HCT116 (cell line): ENCODE measurements around the gene ZDBF2. TPM values are rescaled to one million over a fixed set of nuclear protein-coding genes. Genes with fewer than 3 reads are reported as not detected.

Experiments used
- ATAC-seq: fragments of 200-7000 bp; cut with Tn5 transposase; 2 replicates; pipeline ENCODE4 v1.9.1; 2020; ENCODE audit warnings: mild to moderate bottlenecking, moderate library complexity
- BruUV-seq: library from RNA; stranded (reverse); fragments of 400-500 nt; replicated peaks from 2 replicates; lab custom pipeline; 2021; lab: Mats Ljungman, UMichigan
- CTCF ChIA-PET: fragments of 300-600 bp; sonication (Branson Sonifier 250); formaldehyde crosslinking; loops from one replicate; lab custom pipeline; 2021; ENCODE audit warnings: antibody characterized with exemption; lab: Charles Lee
- POLR2A ChIA-PET: fragments of 300-600, 350-600 bp; sonication (Branson Sonifier 250); formaldehyde crosslinking; loops from one replicate; lab custom pipeline; 2021; ENCODE audit warnings: antibody characterized with exemption; lab: Charles Lee
- RAD21 ChIA-PET, 2 experiments: fragments of 300-600 bp; sonication (Branson Sonifier 250); formaldehyde crosslinking; loops; one replicate each; lab custom pipeline; 2023; ENCODE audit warnings: low total read pairs in 2 of 2; ENCODE audit not compliant: uncharacterized antibody in 2 of 2, unreplicated experiment in 2 of 2, low non-redundant PET in 1 of 2; lab: Charles Lee
- DNase-seq: peaks from one replicate; pipeline ENCODE4 v3.0.0-alpha.2; 2010; ENCODE audit warnings: low read depth, low spot score
- H2AFZ ChIP-seq: fragments of 200-600 bp; shearing (Covaris generic), sonication (generic); 2 replicates; pipeline ENCODE4 v1.6.1; 2017; ENCODE audit warnings: low read depth, mixed run types, mixed read lengths, antibody characterized with exemption, low read length; ENCODE audit not compliant: poor library complexity, severe bottlenecking
- H3K27ac ChIP-seq: 2 replicates; pipeline ENCODE4 v1.5.1; 2012; ENCODE audit warnings: low read depth, low read length
- H3K27me3 ChIP-seq: fragments of 200-600 bp; sonication (generic); 2 replicates; pipeline ENCODE4 v1.6.1; 2016; ENCODE audit warnings: mixed run types, low read length, mixed read lengths; ENCODE audit not compliant: insufficient read depth
- H3K36me3 ChIP-seq, 2 experiments: fragments of 200-500 bp in 1 of 2; fragments of 200-600 bp in 1 of 2; sonication (Bioruptor generic) in 1 of 2; sonication (generic) in 1 of 2; 2 replicates each; pipeline versions ENCODE4 v1.5.1 to v1.6.1; 2014 to 2016; ENCODE audit warnings: low read length in 2 of 2, inconsistent platforms in 1 of 2, mixed read lengths in 1 of 2, mixed run types in 1 of 2; ENCODE audit not compliant: insufficient read depth in 2 of 2, control insufficient read depth in 1 of 2
- H3K4me1 ChIP-seq, 2 experiments: fragments of 200-600 bp in 1 of 2; sonication (generic) in 1 of 2; 2 replicates each; pipeline versions ENCODE4 v1.5.1 to v1.6.1; 2012 to 2017; ENCODE audit warnings: low read length in 2 of 2, inconsistent platforms in 1 of 2, mild to moderate bottlenecking in 1 of 2, mixed read lengths in 1 of 2, mixed run types in 1 of 2, moderate library complexity in 1 of 2; ENCODE audit not compliant: insufficient read depth in 2 of 2, control insufficient read depth in 1 of 2
- H3K4me2 ChIP-seq: fragments of 200-600 bp; sonication (generic); 2 replicates; pipeline ENCODE4 v1.6.1; 2017; ENCODE audit warnings: mixed run types, low read length, mixed read lengths
- H3K4me3 ChIP-seq, 2 experiments: fragments of 200-600 bp in 1 of 2; sonication (generic) in 1 of 2; replicated peaks in 1 of 2; 2 replicates each; pipeline ENCODE4 v1.5.1; 2011 to 2016; ENCODE audit warnings: low read length in 2 of 2, control low read depth in 1 of 2, low read depth in 1 of 2, mild to moderate bottlenecking in 1 of 2, mixed read lengths in 1 of 2, mixed run types in 1 of 2
- H3K79me2 ChIP-seq: fragments of 200-600 bp; sonication (generic); 2 replicates; pipeline ENCODE4 v1.6.1; 2017; ENCODE audit warnings: mild to moderate bottlenecking, mixed run types, low read length, moderate library complexity, mixed read lengths; ENCODE audit not compliant: insufficient read depth
- H3K9ac ChIP-seq: fragments of 200-600 bp; sonication (generic); 2 replicates; pipeline ENCODE4 v1.6.1; 2016; ENCODE audit warnings: low read length, mixed read lengths
- H3K9me2 ChIP-seq: fragments of 200-600 bp; sonication (generic), shearing (Covaris generic); 2 replicates; pipeline ENCODE4 v1.6.1; 2017; ENCODE audit warnings: mixed run types, mild to moderate bottlenecking, moderate library complexity; ENCODE audit not compliant: insufficient read depth
- H3K9me3 ChIP-seq, 2 experiments: fragments of 200-500 bp in 1 of 2; fragments of 200-600 bp in 1 of 2; sonication (Bioruptor generic) in 1 of 2; sonication (generic) in 1 of 2; 2 replicates each; pipeline ENCODE4 v1.6.1; 2014 to 2017; ENCODE audit warnings: low read length in 2 of 2, mixed read lengths in 2 of 2, inconsistent platforms in 1 of 2, low read depth in 1 of 2, mild to moderate bottlenecking in 1 of 2, mixed run types in 1 of 2, moderate library complexity in 1 of 2; ENCODE audit not compliant: control insufficient read depth in 1 of 2, insufficient read depth in 1 of 2
- H4K20me1 ChIP-seq: fragments of 200-600 bp; sonication (generic), shearing (Covaris generic); 2 replicates; pipeline ENCODE4 v1.6.1; 2017; ENCODE audit warnings: mixed run types, mild to moderate bottlenecking, moderate library complexity; ENCODE audit not compliant: insufficient read depth
- CBX3 ChIP-seq: IDR thresholded peaks from 2 replicates; pipeline ENCODE4 v1.6.1; 2012; ENCODE audit warnings: low read depth
- ELF1 ChIP-seq: IDR thresholded peaks from 2 replicates; pipeline ENCODE4 v1.6.1; 2012; ENCODE audit warnings: low read depth, borderline replicate concordance
- FOSL1 ChIP-seq: IDR thresholded peaks from 2 replicates; pipeline ENCODE4 v1.6.1; 2012; ENCODE audit warnings: low read depth
- POLR2AphosphoS5 ChIP-seq: IDR thresholded peaks from 2 replicates; pipeline ENCODE4 v1.6.1; 2011; ENCODE audit warnings: mild to moderate bottlenecking, low read depth, low read length, moderate library complexity
- SIN3A ChIP-seq: IDR thresholded peaks from 2 replicates; pipeline ENCODE4 v1.6.1; 2012; ENCODE audit warnings: low read depth
- SP1 ChIP-seq: IDR thresholded peaks from 2 replicates; pipeline ENCODE4 v1.6.1; 2012; ENCODE audit warnings: low read depth
- TCF7L2 ChIP-seq: IDR thresholded peaks from 2 replicates; pipeline ENCODE4 v1.7.0; 2011; ENCODE audit warnings: borderline replicate concordance, inconsistent platforms; ENCODE audit not compliant: insufficient read depth, insufficient read length; ENCODE audit errors: extremely low read depth
- intact Hi-C: fragments of 100-400 bp; cut with micrococcal nuclease; formaldehyde crosslinking; loops from 2 replicates; pipeline ENCODE4 v1.10.0; 2022
- total RNA-seq: library from RNA; stranded (reverse); gene quantifications from one replicate; pipeline ENCODE4 v1.2.1, GENCODE V29; 2021; ENCODE audit not compliant: unreplicated experiment
- TF ChIP-seq, protein P1 (sequence below): IDR thresholded peaks from 2 replicates; pipeline ENCODE4 v1.6.1; 2012
- TF ChIP-seq, protein P2 (sequence below), 3 experiments: fragments of 200-600 bp in 1 of 3; sonication (generic) in 1 of 3; IDR thresholded peaks in 2 of 3; conservative IDR thresholded peaks in 1 of 3; 2 replicates each; pipeline ENCODE4 v1.5.1; 2012 to 2017; ENCODE audit warnings: low read depth in 2 of 3, low read length in 2 of 3, antibody characterized with exemption in 1 of 3, borderline replicate concordance in 1 of 3, control low read depth in 1 of 3, mild to moderate bottlenecking in 1 of 3, mixed read lengths in 1 of 3, mixed run types in 1 of 3, moderate library complexity in 1 of 3; ENCODE audit not compliant: insufficient read depth in 1 of 3

ZDBF2 gene
- total RNA-seq, 1 experiment from 2014 or later = 9.2 TPM

DNA sequence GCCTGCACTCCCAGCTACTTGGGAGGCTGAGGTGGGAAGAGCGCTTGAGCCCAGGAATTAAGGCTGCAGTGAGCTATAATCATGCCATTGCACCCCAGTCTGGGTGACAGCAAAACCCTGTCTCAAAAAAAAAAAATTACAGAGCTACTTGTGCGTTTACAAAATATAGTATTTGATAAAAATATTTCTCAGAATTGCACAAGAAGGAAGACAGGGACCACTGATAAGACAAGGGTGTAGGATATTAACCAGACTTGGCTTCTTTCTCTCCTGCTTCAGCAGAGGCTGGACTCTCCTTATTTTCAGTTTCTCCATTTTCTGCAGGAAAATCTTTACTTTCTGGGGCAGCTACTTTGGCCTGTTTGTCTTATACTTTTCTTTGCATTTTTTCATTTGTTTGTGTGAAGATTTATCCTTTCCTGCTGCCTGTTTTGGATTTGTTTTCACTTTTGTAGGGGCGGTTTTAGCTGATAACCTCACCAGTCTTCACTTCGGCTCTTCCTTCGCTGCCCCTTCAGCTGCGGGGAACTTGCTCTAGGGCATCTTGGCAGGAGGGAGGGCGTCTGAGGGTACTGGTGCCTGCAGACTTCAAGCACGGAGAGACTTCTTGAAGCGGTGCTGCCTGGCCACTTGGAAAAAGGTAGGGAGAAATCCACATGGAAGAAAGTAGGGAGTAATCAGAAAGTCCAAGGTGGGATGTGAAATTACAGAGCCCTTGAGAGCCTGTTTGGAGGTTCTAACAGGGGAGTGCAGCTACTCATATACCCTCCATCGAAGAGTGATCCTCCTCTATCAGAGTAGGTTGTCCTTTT is 14.9 kb upstream of the ZDBF2 start:
- TF ChIP-seq SP1 (no peak), FOSL1 (no peak), SIN3A (no peak), ELF1 (no peak), CBX3 (no peak), POLR2AphosphoS5 (no peak), TCF7L2 (no peak)
- TF ChIP-seq, protein P1, sequence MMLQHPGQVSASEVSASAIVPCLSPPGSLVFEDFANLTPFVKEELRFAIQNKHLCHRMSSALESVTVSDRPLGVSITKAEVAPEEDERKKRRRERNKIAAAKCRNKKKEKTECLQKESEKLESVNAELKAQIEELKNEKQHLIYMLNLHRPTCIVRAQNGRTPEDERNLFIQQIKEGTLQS = no peak
- TF ChIP-seq, protein P2, sequence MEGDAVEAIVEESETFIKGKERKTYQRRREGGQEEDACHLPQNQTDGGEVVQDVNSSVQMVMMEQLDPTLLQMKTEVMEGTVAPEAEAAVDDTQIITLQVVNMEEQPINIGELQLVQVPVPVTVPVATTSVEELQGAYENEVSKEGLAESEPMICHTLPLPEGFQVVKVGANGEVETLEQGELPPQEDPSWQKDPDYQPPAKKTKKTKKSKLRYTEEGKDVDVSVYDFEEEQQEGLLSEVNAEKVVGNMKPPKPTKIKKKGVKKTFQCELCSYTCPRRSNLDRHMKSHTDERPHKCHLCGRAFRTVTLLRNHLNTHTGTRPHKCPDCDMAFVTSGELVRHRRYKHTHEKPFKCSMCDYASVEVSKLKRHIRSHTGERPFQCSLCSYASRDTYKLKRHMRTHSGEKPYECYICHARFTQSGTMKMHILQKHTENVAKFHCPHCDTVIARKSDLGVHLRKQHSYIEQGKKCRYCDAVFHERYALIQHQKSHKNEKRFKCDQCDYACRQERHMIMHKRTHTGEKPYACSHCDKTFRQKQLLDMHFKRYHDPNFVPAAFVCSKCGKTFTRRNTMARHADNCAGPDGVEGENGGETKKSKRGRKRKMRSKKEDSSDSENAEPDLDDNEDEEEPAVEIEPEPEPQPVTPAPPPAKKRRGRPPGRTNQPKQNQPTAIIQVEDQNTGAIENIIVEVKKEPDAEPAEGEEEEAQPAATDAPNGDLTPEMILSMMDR (IDR thresholded peaks at IDR 0.05 in 2 of 3, conservative IDR thresholded peaks at IDR 0.05 in 1 of 3; ENCODE audit: borderline replicate concordance in 1 of 3, insufficient read depth in 1 of 3, low read depth in 2 of 3, low read length in 2 of 3) = no peak
- Histone ChIP-seq H3K79me2 (no peaks in the 10 kb centered on the region), H4K20me1 (no peaks in the 10 kb centered on the region), H3K9ac (no peak overlapping the region), H3K4me3 (no peak overlapping the region), H3K27ac (no peak overlapping the region), H3K4me1 (no peaks in the 10 kb centered on the region), H3K4me2 (no peak overlapping the region), H3K27me3 (peaks cover 9% of the 10 kb centered on the region), H3K9me3 (no peaks in the 10 kb centered on the region), H3K36me3 (no peaks in the 10 kb centered on the region), H3K9me2 (no peaks in the 10 kb centered on the region), H2AFZ (no peak overlapping the region)
- RAD21 ChIA-PET = no interaction called here
- no peak for DNase-seq
- intact Hi-C loops = loop anchor here (2.0 to 10.0 kb wide), 2 partner anchors 95 to 255 kb away; no protein-coding TSS in a partner anchor
- POLR2A ChIA-PET = no interaction called here
- no TSS peak for BruUV-seq
- CTCF ChIA-PET = interaction anchor here (1.8 kb wide), 1 partner anchor 255 kb away, joined by 6 read pairs; no protein-coding TSS in a partner anchor
- ATAC-seq = no peak
